ELF-1 (cell line): ENCODE results near the gene HABP4.

Experiments used
- DNase-seq: peaks from one replicate; pipeline ENCODE4 v3.0.0-alpha.2; 2016; ENCODE audit warnings: low read depth, low spot score

HABP4 gene

GRCh38 chr9:96515621-96516470, 65.9 kb downstream of the HABP4 start:
- DNase-seq = no peak

- no peak for DNase-seq
Measured at GRCh38 chr9:96519095-96519494, 69.1 kb downstream of the HABP4 start.

GRCh38 chr9:96519787-96520186, 69.8 kb downstream of the HABP4 start:
- DNase-seq = no peak

- no peak for DNase-seq
Measured at GRCh38 chr9:96522366-96522765, 72.4 kb downstream of the HABP4 start.

- DNase-seq = no peak
Measured at GRCh38 chr9:96523374-96523773, 73.4 kb downstream of the HABP4 start.

GRCh38 chr9:96524045-96524444, 74.1 kb downstream of the HABP4 start:
- no peak for DNase-seq

- no peak for DNase-seq
Measured at GRCh38 chr9:96524764-96525163, 74.8 kb downstream of the HABP4 start.

GRCh38 chr9:96532173-96532572, 82.2 kb downstream of the HABP4 start:
- DNase-seq = no peak

GRCh38 chr9:96540106-96540505, 90.1 kb downstream of the HABP4 start:
- DNase-seq = no peak
